CD14-positive monocyte (primary cell): ENCODE measurements around the gene CAPN13. TPM values are rescaled to one million over a fixed set of nuclear protein-coding genes. Genes with fewer than 3 reads are reported as not detected.

Experiments
- DNase-seq, 3 donors: peaks; one replicate each; pipeline ENCODE4 v3.0.0-alpha.2; 2011 to 2022
- H2AFZ ChIP-seq: 2 replicates; pipeline ENCODE4 v1.6.0; 2012; ENCODE audit warnings: mild to moderate bottlenecking, low read depth, low read length, inconsistent platforms; ENCODE audit not compliant: insufficient read depth, poor library complexity, severe bottlenecking
- H3K27ac ChIP-seq, 2 donors: 1 replicate in 1 of 2; 2 replicates in 1 of 2; pipeline ENCODE4 v1.5.1; 2012 to 2013; ENCODE audit warnings: low read length in 2 of 2, control low read depth in 1 of 2, inconsistent platforms in 1 of 2, low read depth in 1 of 2, mild to moderate bottlenecking in 1 of 2
- H3K27me3 ChIP-seq, 2 donors: one replicate each; pipeline versions ENCODE4 v1.6.0 to v1.6.1; 2011 to 2013; ENCODE audit warnings: low read length in 2 of 2; ENCODE audit not compliant: control insufficient read depth in 2 of 2, insufficient read depth in 2 of 2
- H3K36me3 ChIP-seq, 2 donors: replicated peaks in 1 of 2; 1 replicate in 1 of 2; 2 replicates in 1 of 2; pipeline versions ENCODE4 v1.5.1 to v1.6.1; 2012 to 2013; ENCODE audit warnings: low read length in 2 of 2, control low read depth in 1 of 2, inconsistent platforms in 1 of 2, mild to moderate bottlenecking in 1 of 2; ENCODE audit not compliant: insufficient read depth in 2 of 2, control insufficient read depth in 1 of 2
- H3K4me1 ChIP-seq, 2 donors: 1 replicate in 1 of 2; 2 replicates in 1 of 2; pipeline versions ENCODE4 v1.5.1 to v1.6.1; 2012 to 2013; ENCODE audit warnings: low read length in 2 of 2, control low read depth in 1 of 2, inconsistent platforms in 1 of 2, mild to moderate bottlenecking in 1 of 2, moderate library complexity in 1 of 2; ENCODE audit not compliant: insufficient read depth in 2 of 2, control insufficient read depth in 1 of 2
- H3K4me2 ChIP-seq: replicated peaks from 2 replicates; pipeline ENCODE3; 2012; ENCODE audit warnings: low read length, moderate library complexity, mild to moderate bottlenecking; ENCODE audit not compliant: poor library complexity, severe bottlenecking; ENCODE audit errors: extremely low read depth
- H3K4me3 ChIP-seq, 3 experiments: fragments of 200-600 bp in 1 of 3; sonication (generic) in 1 of 3; replicated peaks in 1 of 3; 1 replicate in 2 of 3; 2 replicates in 1 of 3; pipeline ENCODE4 v1.5.1; 2011 to 2013; ENCODE audit warnings: low read length in 3 of 3, mild to moderate bottlenecking in 3 of 3, control low read depth in 2 of 3, low read depth in 2 of 3, inconsistent platforms in 1 of 3, moderate library complexity in 1 of 3
- H3K79me2 ChIP-seq: 2 replicates; pipeline ENCODE4 v1.6.0; 2012; ENCODE audit warnings: mild to moderate bottlenecking, control low read depth, inconsistent platforms, low read length, moderate library complexity; ENCODE audit not compliant: insufficient read depth
- H3K9ac ChIP-seq: 2 replicates; pipeline ENCODE4 v1.6.0; 2017; ENCODE audit warnings: low read length, mild to moderate bottlenecking; ENCODE audit not compliant: insufficient read depth, poor library complexity, severe bottlenecking
- H3K9me3 ChIP-seq, 2 donors: replicated peaks in 1 of 2; 1 replicate in 1 of 2; 2 replicates in 1 of 2; pipeline versions ENCODE4 v1.5.1 to v1.6.1; 2012 to 2013; ENCODE audit warnings: low read length in 2 of 2, control low read depth in 1 of 2; ENCODE audit not compliant: control insufficient read depth in 1 of 2, insufficient read depth in 1 of 2
- H4K20me1 ChIP-seq: 2 replicates; pipeline ENCODE4 v1.6.0; 2012; ENCODE audit warnings: mild to moderate bottlenecking, low read length, control low read depth, moderate library complexity; ENCODE audit not compliant: insufficient read depth
- H3K27ac Mint-ChIP-seq, 7 donors: one replicate each; pipeline ENCODE4 v1.8.0; 2020; ENCODE audit warnings: mild to moderate bottlenecking in 7 of 7, mixed read lengths in 7 of 7, moderate library complexity in 6 of 7, inconsistent platforms in 2 of 7
- H3K27me3 Mint-ChIP-seq, 3 donors: one replicate each; pipeline ENCODE4 v1.8.0; 2021 to 2022; ENCODE audit warnings: low read depth in 3 of 3, mild to moderate bottlenecking in 3 of 3, mixed read lengths in 3 of 3, moderate library complexity in 3 of 3, inconsistent platforms in 1 of 3
- H3K36me3 Mint-ChIP-seq, 2 donors: one replicate each; pipeline ENCODE4 v1.8.0; 2020; ENCODE audit warnings: mixed read lengths in 2 of 2, inconsistent platforms in 1 of 2, mild to moderate bottlenecking in 1 of 2
- H3K4me1 Mint-ChIP-seq: one replicate; pipeline ENCODE4 v1.8.0; 2020; ENCODE audit warnings: mild to moderate bottlenecking, mixed read lengths
- H3K4me3 Mint-ChIP-seq, 2 donors: one replicate each; pipeline ENCODE4 v1.8.0; 2020; ENCODE audit warnings: mild to moderate bottlenecking in 2 of 2, mixed read lengths in 2 of 2, moderate library complexity in 1 of 2
- H3K9me3 Mint-ChIP-seq, 7 donors: one replicate each; pipeline ENCODE4 v1.8.0; 2020 to 2022; ENCODE audit warnings: mixed read lengths in 7 of 7, mild to moderate bottlenecking in 6 of 7, moderate library complexity in 6 of 7, inconsistent platforms in 2 of 7
- CTCF ChIP-seq: fragments of 200-600 bp; IDR thresholded peaks from one replicate; pipeline ENCODE4 v1.8.0; 2022; ENCODE audit warnings: antibody characterized with exemption, mild to moderate bottlenecking
- WGBS: methylation state at CpG from one replicate; pipeline ENCODE4 v1.1.5; 2013; ENCODE audit warnings: missing lambda C conversion rate; ENCODE audit not compliant: insufficient coverage; 5-methylcytosine and 5-hydroxymethylcytosine counted together
- intact Hi-C, 2 donors: fragments of 100-400 bp; cut with micrococcal nuclease; formaldehyde crosslinking; loops; one replicate each; pipeline versions ENCODE4 v1.15.0 to v1.15.1; 2023
- polyA plus RNA-seq, 3 donors: library from polyadenylated mRNA; depleted of rRNA in 1 of 3; unstranded in 2 of 3; stranded (reverse) in 1 of 3; fragments of 300-500 nt in 2 of 3; fragments of >200 nt in 1 of 3; fragmentation: Illumina TruSeq in 2 of 3; gene quantifications; 1 replicate in 2 of 3; 2 replicates in 1 of 3; pipeline ENCODE4 v1.2.3, GENCODE V29; 2012 to 2021

Gene CAPN13
- polyA plus RNA-seq, 3 donors, result not detected

DNA sequence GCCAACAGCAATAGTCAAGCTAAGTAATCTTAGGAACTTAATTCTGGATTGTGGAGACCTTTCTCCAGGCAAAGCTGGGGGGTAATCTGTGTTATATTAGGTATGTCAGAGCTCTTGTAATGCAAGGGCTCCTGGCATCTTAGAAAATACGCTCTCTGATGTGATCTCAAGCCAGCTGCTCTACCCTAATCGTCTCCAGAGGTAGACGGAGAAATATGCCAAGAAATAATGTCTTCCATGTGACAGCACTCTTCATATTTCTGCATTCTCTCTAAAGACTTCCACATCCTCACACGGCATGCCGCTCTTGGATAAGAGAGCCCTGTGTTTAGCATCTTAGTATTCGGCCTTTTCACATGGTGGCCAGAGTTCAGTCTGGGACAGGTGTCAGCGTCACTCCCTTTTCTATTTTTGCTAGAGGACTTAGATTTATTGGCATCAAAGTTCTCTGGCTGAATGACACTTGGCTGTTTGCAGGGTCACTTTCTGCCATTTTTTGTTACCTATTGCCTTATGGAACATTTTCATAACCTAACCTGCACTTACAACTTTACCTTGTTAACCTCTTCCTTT lies 25.2 kb downstream of the CAPN13 start:
- Histone ChIP-seq H4K20me1 (no peaks in the 10 kb centered on the region), H3K4me1 (peaks cover 5 to 8% of the 10 kb centered on the region in 2 donors), H2AFZ (no peak overlapping the region), H3K4me2 (no peak overlapping the region), H3K27ac (no peak overlapping the region), H3K4me3 (no peak overlapping the region), H3K9ac (no peak overlapping the region), H3K9me3 (no peaks in the 10 kb centered on the region), H3K79me2 (no peaks in the 10 kb centered on the region), H3K36me3 (no peaks in the 10 kb centered on the region), H3K27me3 (no peaks in the 10 kb centered on the region)
- intact Hi-C loops, result no loop called here
- 70% methylated on average over 4 of the region's 7 CpGs for WGBS
- peaks cover 0 to 6% (median 0%) of the 10 kb centered on the region in 3 donors for H3K27me3 Mint-ChIP-seq
- no peak overlapping the region for H3K4me3 Mint-ChIP-seq
- TF ChIP-seq CTCF, result no peak
- no peaks in the 10 kb centered on the region for H3K36me3 Mint-ChIP-seq
- H3K27ac Mint-ChIP-seq, result no peak overlapping the region
- H3K4me1 Mint-ChIP-seq, result peaks cover 8% of the 10 kb centered on the region
- H3K9me3 Mint-ChIP-seq, result peaks cover 0 to 3% (median 0%) of the 10 kb centered on the region in 7 donors
- DNase-seq, result no peak

GRCh38 chr2:30781451-30781850 lies 25.8 kb downstream of the CAPN13 start:
- peaks cover 8% of the 10 kb centered on the region for H3K4me1 Mint-ChIP-seq
- H3K36me3 Mint-ChIP-seq, result no peaks in the 10 kb centered on the region
- Histone ChIP-seq H2AFZ (no peak overlapping the region), H3K9ac (no peak overlapping the region), H3K27me3 (no peaks in the 10 kb centered on the region), H3K79me2 (no peaks in the 10 kb centered on the region), H3K9me3 (no peaks in the 10 kb centered on the region), H3K36me3 (no peaks in the 10 kb centered on the region), H3K4me2 (no peak overlapping the region), H3K4me3 (no peak overlapping the region), H3K27ac (no peak overlapping the region), H4K20me1 (no peaks in the 10 kb centered on the region), H3K4me1 (peaks cover 5 to 8% of the 10 kb centered on the region in 2 donors)
- peaks cover 0 to 10% (median 0%) of the 10 kb centered on the region in 3 donors for H3K27me3 Mint-ChIP-seq
- H3K9me3 Mint-ChIP-seq, result peaks cover 0 to 6% (median 0%) of the 10 kb centered on the region in 7 donors
- no peak for TF ChIP-seq CTCF
- 100% methylated on average over 1 of the region's 1 CpG for WGBS
- H3K4me3 Mint-ChIP-seq, result no peak overlapping the region
- intact Hi-C loops, result no loop called here
- H3K27ac Mint-ChIP-seq, result no peak overlapping the region
- DNase-seq, result no peak
